Stimulated activated CD8-positive, alpha-beta memory T cell treated with anti-CD3 and anti-CD28 coated beads, Interleukin-2, amount 100 ng/mL, for 48 hours (primary cell): ENCODE data around the gene TMEM170A.
"Not testable (repeated sequence)": the region's sequence is repeated elsewhere in the genome, so short reads cannot be mapped to it uniquely, and the experiment has no call there.

Experiments
- DNase-seq, 2 donors: peaks; one replicate each; pipeline ENCODE4 v3.0.0-alpha.2; 2020; ENCODE audit warnings: low read depth in 2 of 2

The TMEM170A gene

GRCh38 chr16:75455677-75456076 lies 8.8 kb downstream of the TMEM170A start:
- DNase-seq: no peak

- no peak for DNase-seq
Measured at GRCh38 chr16:75452464-75453190, 11.9 kb downstream of the TMEM170A start.

GRCh38 chr16:75446416-75446815 lies 18.1 kb downstream of the TMEM170A start:
- no peak for DNase-seq

DNA sequence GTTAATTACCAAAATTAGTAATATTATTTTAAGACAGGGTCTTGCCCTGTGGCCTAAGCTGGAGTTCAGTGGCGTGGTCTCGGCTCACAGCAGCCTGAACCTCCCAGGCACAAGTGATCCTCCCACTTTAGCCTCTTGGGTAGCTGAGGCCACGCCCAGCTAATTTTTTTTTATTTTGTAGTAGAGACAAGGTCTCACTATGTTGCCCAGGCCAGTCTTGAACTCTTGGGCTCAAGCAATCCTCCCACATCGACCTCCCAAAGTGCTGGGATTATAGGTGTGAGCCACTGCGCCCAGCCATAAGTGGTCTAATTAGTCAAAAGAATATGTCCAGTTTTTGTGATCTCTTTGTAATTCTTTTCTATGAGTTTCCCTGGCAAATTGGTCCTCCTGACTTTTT lies 19.2 kb downstream of the TMEM170A start:
- no peak for DNase-seq

DNA sequence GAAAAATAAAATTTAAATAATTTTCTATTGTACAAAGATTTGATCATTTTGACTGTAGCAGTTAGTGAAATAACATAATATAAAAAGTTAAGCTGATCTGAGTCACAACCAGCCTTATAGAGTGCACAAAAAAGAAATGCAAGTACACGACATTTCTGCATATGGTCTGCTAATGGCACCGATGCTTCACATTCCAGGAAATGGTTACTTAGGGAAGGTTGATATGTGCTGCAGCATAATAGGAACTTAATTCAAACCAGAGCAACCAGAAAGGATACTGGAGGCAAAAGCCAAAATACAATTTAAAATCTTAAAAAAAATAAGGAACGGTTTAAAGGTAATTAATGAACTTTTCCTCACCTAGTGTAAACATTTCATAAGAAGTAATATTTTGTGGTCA lies 21.2 kb downstream of the TMEM170A start:
- DNase-seq: no peak

- DNase-seq: no peak
Measured at GRCh38 chr16:75433732-75434413, 30.6 kb downstream of the TMEM170A start.

GRCh38 chr16:75432828-75433731 lies 31.4 kb downstream of the TMEM170A start, which contains the start of gene CFDP1:
Gene CFDP1 (minus strand): TSS chr16:75433503. CDS start chr16:75433352, 151 bp downstream.
- peak; percentile 94 to 96 for DNase-seq

GRCh38 chr16:75429621-75430403 lies 34.7 kb downstream of the TMEM170A start:
- DNase-seq: no peak

- not testable (repeated sequence) for DNase-seq
Measured at GRCh38 chr16:75426524-75426923, 38.0 kb downstream of the TMEM170A start.

- DNase-seq: not testable (repeated sequence)
Measured at GRCh38 chr16:75424105-75424762, 40.3 kb downstream of the TMEM170A start.

GRCh38 chr16:75423723-75424104 lies 40.8 kb downstream of the TMEM170A start:
- DNase-seq: no peak

DNA sequence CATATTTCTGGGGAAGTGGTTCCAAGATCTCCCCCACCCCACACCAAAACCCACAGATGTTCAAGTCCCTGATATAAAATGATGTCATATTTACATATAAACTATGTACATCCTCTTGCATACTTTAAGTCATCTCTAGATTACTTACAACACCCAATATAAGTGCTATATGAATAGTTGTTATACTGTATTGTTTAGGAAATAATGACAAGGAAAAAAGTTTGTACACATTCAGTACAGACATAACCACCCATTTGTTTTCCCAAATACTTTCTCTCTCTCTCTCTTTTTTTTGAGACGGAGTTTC lies 42.7 kb downstream of the TMEM170A start:
- no peak for DNase-seq

DNA sequence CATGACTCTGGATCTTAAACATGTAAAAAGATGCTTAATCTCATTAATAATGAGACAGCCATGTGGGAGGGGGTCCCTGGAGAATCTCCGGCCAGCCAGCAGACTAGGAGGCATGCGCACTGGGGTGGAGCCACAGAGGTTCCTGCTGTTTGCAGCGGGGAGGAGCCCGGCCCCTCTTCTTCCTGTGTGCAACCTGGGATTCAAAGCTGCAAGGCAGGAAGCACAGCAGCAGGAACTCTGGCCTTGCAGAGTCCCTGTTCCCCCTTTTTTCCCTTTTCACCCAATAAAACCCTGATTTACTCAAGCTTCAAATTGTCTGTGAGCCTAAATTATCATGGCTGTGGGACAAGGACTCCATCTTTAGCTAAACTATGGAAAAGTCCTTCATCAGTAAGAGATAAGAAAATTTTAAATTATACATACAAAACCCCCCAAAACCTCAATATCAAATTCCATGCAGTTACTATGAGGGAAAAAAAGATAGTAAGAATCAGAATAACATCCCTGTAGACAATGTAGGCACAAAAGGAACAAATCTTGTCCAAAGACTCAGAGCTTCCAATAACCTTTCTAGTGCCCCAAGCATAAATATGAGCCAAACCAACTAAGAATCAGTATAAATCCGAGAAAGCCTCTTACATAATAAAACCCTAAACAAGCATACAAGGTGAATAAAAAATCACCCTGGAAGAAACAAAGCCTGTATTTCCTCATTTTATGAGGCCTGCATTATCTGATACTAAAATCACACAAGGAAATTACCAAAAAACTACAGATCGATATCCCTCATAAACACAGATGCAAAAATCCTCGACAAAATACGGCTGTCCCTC lies 43.3 kb downstream of the TMEM170A start:
- DNase-seq: peak; percentile 12 to 14

DNA sequence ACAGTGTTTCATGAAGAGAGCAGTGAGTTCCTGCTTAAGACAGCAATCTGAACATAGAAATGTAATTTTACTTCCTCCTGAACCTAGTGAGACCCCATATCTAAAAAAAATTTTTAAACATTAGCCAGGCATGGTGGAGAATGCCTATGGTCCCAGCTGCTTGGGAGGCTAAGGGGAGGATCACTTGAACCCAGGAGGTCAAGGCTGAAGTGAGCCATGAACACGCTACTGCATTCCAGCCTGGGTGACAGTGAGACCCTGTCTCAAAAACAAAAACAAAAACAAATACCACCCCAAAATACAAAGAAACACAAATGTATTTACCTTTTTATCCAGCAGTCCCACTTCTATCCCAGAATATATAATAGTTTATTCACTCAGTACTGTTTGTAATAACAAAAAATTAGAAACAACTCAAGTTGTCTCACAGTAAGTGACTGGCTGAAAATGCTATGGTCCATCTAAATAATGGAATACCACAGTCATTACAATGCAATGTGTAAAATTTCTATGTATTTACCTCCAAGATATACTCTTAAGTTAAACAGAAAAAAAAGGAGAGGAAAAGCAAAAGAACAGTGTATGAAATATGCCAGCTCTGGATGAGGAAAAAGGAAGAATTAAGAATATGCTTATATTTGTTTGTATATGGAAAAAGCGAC lies 47.5 kb downstream of the TMEM170A start:
- no peak for DNase-seq

DNA sequence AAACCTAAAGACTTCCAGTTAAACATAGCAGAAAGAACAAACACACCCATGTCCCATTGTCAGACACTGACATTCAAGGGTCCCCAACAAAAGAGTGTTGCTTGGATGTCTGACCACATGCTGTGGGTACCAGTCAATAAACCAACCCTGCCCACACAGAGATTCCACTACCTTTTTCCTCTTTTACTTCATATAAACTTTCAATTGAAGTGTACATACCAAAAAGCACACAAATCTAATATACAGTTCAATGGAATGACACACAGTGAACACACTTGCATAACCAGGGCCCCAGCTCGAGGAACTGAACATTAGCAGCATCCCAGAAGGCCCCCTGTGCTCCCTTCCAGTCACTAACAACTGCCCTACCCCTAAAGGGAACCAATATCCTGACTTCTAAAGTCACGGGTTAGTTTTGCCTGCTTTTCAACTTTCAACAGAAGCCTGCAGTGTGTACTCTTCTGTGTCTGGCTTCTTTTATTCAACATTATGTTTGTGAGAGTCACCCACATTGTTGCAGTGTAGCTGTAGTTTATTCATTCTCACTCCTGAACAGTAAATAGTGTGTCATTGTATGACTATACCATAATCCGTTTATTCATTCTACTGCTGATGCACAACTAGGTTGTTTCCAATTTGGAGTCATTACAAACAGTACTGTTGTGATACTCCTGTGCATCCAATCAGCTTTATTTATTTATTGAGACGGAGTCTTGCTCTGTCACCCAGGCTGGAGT lies 49.2 kb downstream of the TMEM170A start:
- no peak for DNase-seq

DNA sequence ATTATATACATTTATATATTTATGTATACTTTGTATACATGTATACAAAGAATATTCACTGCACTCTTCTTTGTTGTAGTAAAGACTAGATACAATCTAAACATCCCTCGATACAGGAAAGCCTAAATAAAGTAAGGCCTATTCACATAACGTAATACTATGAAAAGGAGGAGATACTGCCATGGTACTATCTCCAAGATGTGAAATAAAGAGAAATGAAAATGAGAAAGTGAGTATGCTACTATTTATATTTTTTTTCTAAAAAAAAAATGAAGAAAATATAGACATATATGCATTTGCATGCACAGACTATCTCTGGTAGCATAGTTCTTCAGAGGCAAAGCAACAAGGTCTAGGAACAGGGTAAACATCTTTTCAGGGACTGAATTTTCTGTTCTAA lies 50.5 kb downstream of the TMEM170A start:
- no peak for DNase-seq

GRCh38 chr16:75406943-75407342 lies 57.5 kb downstream of the TMEM170A start:
- DNase-seq: no peak

DNA sequence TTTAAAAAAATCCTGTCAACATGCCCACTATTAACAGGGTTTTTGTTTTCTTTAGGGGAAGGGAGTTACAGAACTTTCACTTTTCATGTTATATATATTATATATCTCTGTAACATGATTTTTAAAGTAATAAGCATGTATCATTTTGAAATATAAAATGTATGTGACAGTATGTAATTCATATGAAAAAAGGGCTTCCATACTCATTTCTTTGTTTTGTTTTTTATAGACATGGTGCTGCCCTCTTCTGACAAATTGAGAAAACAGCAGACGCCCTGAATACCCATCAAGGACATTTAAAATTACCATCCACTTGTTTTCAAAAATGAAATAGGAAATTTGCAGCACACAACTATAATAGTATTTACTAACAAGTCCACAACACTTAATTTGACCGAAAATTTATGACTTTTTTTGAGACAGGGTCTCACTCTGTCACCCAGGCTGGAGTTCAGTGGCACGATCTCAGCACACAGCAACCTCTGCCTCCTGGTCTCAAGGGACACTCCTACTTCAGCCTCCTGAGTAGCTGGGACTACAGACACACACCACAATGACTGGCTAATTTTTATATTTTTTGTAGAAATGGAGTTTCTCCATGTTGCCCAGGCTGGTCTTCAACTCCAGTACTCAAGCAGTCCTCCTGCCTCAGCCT lies 61.5 kb downstream of the TMEM170A start:
- no peak for DNase-seq
